ENCODE measurements around the gene IFT81. TPM values are rescaled to one million over a fixed set of nuclear protein-coding genes. Genes with fewer than 3 reads are reported as not detected.

Gene IFT81
- total and polyA plus RNA-seq, 2 of the 13 experiments (the other 11 are each of a cell fraction or from before 2014, with no cell fraction given) = 4.2 to 13.0 TPM

GRCh38 chr12:110079477-110080400, 44.4 kb upstream of the IFT81 start (continued):
- TF ChIP-seq ZNF263 (CRISPR knock-in tag; IDR thresholded peaks at IDR 0.05) = no peak
- TF ChIP-seq ZNF614 (CRISPR knock-in tag; IDR thresholded peaks at IDR 0.05; ENCODE audit: borderline replicate concordance) = peak; percentile 55; the same call in 1 of the 2 replicates
- TF ChIP-seq, protein P1, sequence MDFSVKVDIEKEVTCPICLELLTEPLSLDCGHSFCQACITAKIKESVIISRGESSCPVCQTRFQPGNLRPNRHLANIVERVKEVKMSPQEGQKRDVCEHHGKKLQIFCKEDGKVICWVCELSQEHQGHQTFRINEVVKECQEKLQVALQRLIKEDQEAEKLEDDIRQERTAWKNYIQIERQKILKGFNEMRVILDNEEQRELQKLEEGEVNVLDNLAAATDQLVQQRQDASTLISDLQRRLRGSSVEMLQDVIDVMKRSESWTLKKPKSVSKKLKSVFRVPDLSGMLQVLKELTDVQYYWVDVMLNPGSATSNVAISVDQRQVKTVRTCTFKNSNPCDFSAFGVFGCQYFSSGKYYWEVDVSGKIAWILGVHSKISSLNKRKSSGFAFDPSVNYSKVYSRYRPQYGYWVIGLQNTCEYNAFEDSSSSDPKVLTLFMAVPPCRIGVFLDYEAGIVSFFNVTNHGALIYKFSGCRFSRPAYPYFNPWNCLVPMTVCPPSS (IDR thresholded peaks at IDR 0.05) = no peak
- TF ChIP-seq ZSCAN5A (CRISPR knock-in tag; IDR thresholded peaks at IDR 0.05; ENCODE audit: borderline replicate concordance) = 0 out of 2 replicates have a peak, but pooled peaks have one; percentile 75
- no peak for TF ChIP-seq KLF15 (CRISPR knock-in tag; IDR thresholded peaks at IDR 0.05; ENCODE audit: borderline replicate concordance)
- no peak for TF ChIP-seq ZNF660 (CRISPR knock-in tag; IDR thresholded peaks at IDR 0.05; ENCODE audit: borderline replicate concordance, low read depth)
- TF ChIP-seq ATF7 (IDR thresholded peaks at IDR 0.05) = no peak
- no peak for TF ChIP-seq ATF7 (CRISPR knock-in tag; IDR thresholded peaks at IDR 0.05)
- TF ChIP-seq, protein P2, sequence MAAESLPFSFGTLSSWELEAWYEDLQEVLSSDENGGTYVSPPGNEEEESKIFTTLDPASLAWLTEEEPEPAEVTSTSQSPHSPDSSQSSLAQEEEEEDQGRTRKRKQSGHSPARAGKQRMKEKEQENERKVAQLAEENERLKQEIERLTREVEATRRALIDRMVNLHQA (CRISPR knock-in tag; IDR thresholded peaks at IDR 0.05) = no peak
- no peak for TF ChIP-seq TSC22D2 (CRISPR knock-in tag; IDR thresholded peaks at IDR 0.05; ENCODE audit: borderline replicate concordance)
- TF ChIP-seq, protein P3, sequence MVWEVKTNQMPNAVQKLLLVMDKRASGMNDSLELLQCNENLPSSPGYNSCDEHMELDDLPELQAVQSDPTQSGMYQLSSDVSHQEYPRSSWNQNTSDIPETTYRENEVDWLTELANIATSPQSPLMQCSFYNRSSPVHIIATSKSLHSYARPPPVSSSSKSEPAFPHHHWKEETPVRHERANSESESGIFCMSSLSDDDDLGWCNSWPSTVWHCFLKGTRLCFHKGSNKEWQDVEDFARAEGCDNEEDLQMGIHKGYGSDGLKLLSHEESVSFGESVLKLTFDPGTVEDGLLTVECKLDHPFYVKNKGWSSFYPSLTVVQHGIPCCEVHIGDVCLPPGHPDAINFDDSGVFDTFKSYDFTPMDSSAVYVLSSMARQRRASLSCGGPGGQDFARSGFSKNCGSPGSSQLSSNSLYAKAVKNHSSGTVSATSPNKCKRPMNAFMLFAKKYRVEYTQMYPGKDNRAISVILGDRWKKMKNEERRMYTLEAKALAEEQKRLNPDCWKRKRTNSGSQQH (CRISPR knock-in tag; IDR thresholded peaks at IDR 0.05; ENCODE audit: low read depth) = peak; percentile 91
- no peak for TF ChIP-seq NR2C2 (CRISPR knock-in tag; IDR thresholded peaks at IDR 0.05; ENCODE audit: borderline replicate concordance)
- no peak for TF ChIP-seq E2F5 (CRISPR knock-in tag; conservative IDR thresholded peaks at IDR 0.05)
- 0 out of 2 replicates have a peak, but pooled peaks have one; percentile 32 for TF ChIP-seq HMGXB3 (CRISPR knock-in tag; IDR thresholded peaks at IDR 0.05; ENCODE audit: borderline replicate concordance)
- 0 out of 2 replicates have a peak, but pooled peaks have one; percentile 48 for TF ChIP-seq EHMT2 (IDR thresholded peaks at IDR 0.05; ENCODE audit: borderline replicate concordance, low read depth, low read length)

Data from HepG2 (cell line).